SW480 (cell line): ENCODE data around the gene ADIG.

Experiments used
- DNase-seq: peaks from one replicate; pipeline ENCODE4 v3.0.0-alpha.2; 2016; ENCODE audit warnings: low spot score

Gene ADIG

GRCh38 chr20:38602185-38602581, 21.2 kb downstream of the ADIG start:
- no peak for DNase-seq

GRCh38 chr20:38603286-38603685, 22.3 kb downstream of the ADIG start:
- DNase-seq: no peak

GRCh38 chr20:38604873-38605303, 23.9 kb downstream of the ADIG start:
- peak; percentile 68 for DNase-seq

- DNase-seq: no peak
Measured at GRCh38 chr20:38607351-38607750, 26.4 kb downstream of the ADIG start.

GRCh38 chr20:38608188-38608587, 27.2 kb downstream of the ADIG start:
- DNase-seq: no peak

GRCh38 chr20:38609815-38610214, 28.8 kb downstream of the ADIG start:
- DNase-seq: no peak

- no peak for DNase-seq
Measured at GRCh38 chr20:38610521-38610920, 29.5 kb downstream of the ADIG start.

GRCh38 chr20:38612751-38613515, 31.9 kb downstream of the ADIG start:
- DNase-seq: no peak

GRCh38 chr20:38615283-38615682, 34.3 kb downstream of the ADIG start:
- no peak for DNase-seq

GRCh38 chr20:38616457-38616856, 35.5 kb downstream of the ADIG start:
- no peak for DNase-seq

- peak; percentile 42 for DNase-seq
Measured at GRCh38 chr20:38617011-38617829, 36.2 kb downstream of the ADIG start.

- no peak for DNase-seq
Measured at GRCh38 chr20:38617830-38618196, 36.8 kb downstream of the ADIG start.

- no peak for DNase-seq
Measured at GRCh38 chr20:38620441-38620840, 39.4 kb downstream of the ADIG start.

- no peak for DNase-seq
Measured at GRCh38 chr20:38623061-38623460, 42.1 kb downstream of the ADIG start.

- DNase-seq: no peak
Measured at GRCh38 chr20:38624084-38624483, 43.1 kb downstream of the ADIG start.

GRCh38 chr20:38625896-38626295, 44.9 kb downstream of the ADIG start:
- DNase-seq: no peak

GRCh38 chr20:38626921-38627659, 46.1 kb downstream of the ADIG start:
- no peak for DNase-seq

GRCh38 chr20:38628580-38629470, 47.8 kb downstream of the ADIG start:
- no peak for DNase-seq

GRCh38 chr20:38629979-38630378, 49.0 kb downstream of the ADIG start:
- no peak for DNase-seq

- peak; percentile 77 for DNase-seq
Measured at GRCh38 chr20:38630727-38631126, 49.7 kb downstream of the ADIG start.

GRCh38 chr20:38631155-38632022, 50.4 kb downstream of the ADIG start:
- peak; percentile 45 for DNase-seq
